HepG2 (cell line): ENCODE results near the gene PCDHGA1. TPM values are rescaled to one million over a fixed set of nuclear protein-coding genes. Genes with fewer than 3 reads are reported as not detected.

Experiments
- ARID4A ChIP-seq: sonication (generic); formaldehyde crosslinking; IDR thresholded peaks from 2 replicates; pipeline ENCODE4 v1.5.0; 2020; ENCODE audit warnings: mild to moderate bottlenecking, missing genetic modification reagents, borderline replicate concordance
- DNMT3B ChIP-seq: conservative IDR thresholded peaks from 2 replicates; pipeline ENCODE4 v1.6.1; 2016; ENCODE audit warnings: missing biosample characterization, control low read depth
- E2F2 ChIP-seq: sonication (generic); formaldehyde crosslinking; IDR thresholded peaks from 2 replicates; pipeline ENCODE4 v1.4.0; 2020; ENCODE audit warnings: missing genetic modification reagents, borderline replicate concordance
- GZF1 ChIP-seq: sonication (generic); formaldehyde crosslinking; IDR thresholded peaks from 2 replicates; pipeline ENCODE4 v1.5.1; 2020; ENCODE audit warnings: mild to moderate bottlenecking, missing genetic modification reagents
- HMGXB4 ChIP-seq, 2 experiments: sonication (generic) in 1 of 2; formaldehyde crosslinking in 1 of 2; IDR thresholded peaks; 2 replicates each; pipeline versions ENCODE4 v1.4.0 to v1.6.1; 2018 to 2020; ENCODE audit warnings: missing genetic modification reagents in 2 of 2, borderline replicate concordance in 1 of 2, low read depth in 1 of 2, mild to moderate bottlenecking in 1 of 2, missing biosample characterization in 1 of 2
- IKZF5 ChIP-seq: IDR thresholded peaks from 2 replicates; pipeline ENCODE4 v1.6.1; 2018; ENCODE audit warnings: missing genetic modification reagents, mild to moderate bottlenecking, missing compliant biosample characterization
- KDM6A ChIP-seq: IDR thresholded peaks from 2 replicates; pipeline ENCODE4 v1.6.1; 2016; ENCODE audit warnings: low read depth
- NR2F1 ChIP-seq, 2 experiments: fragments of 450-650 bp in 1 of 2; formaldehyde crosslinking in 1 of 2; IDR thresholded peaks; 2 replicates each; pipeline versions ENCODE4 v1.5.0 to v1.6.1; 2016 to 2020; ENCODE audit warnings: mild to moderate bottlenecking in 1 of 2, missing compliant biosample characterization in 1 of 2, missing genetic modification reagents in 1 of 2, moderate library complexity in 1 of 2
- REL ChIP-seq: sonication (generic); formaldehyde crosslinking; conservative IDR thresholded peaks from 2 replicates; pipeline ENCODE4 v1.8.0; 2022; ENCODE audit warnings: mild to moderate bottlenecking, missing genetic modification reagents, moderate library complexity
- ZBTB39 ChIP-seq: sonication (generic); formaldehyde crosslinking; IDR thresholded peaks from 2 replicates; pipeline ENCODE4 v1.5.0; 2020; ENCODE audit warnings: missing genetic modification reagents
- ZNF136 ChIP-seq: sonication (generic); formaldehyde crosslinking; IDR thresholded peaks from 2 replicates; pipeline ENCODE4 v1.8.1; 2022; ENCODE audit warnings: low read depth, mild to moderate bottlenecking, moderate library complexity, missing genetic modification reagents
- ZNF263 ChIP-seq: sonication (generic); formaldehyde crosslinking; IDR thresholded peaks from 2 replicates; pipeline ENCODE4 v1.4.0; 2020; ENCODE audit warnings: missing genetic modification reagents
- ZNF589 ChIP-seq: sonication (generic); formaldehyde crosslinking; conservative IDR thresholded peaks from 2 replicates; pipeline ENCODE4 v1.8.0; 2022; ENCODE audit warnings: mild to moderate bottlenecking, moderate library complexity, missing genetic modification reagents
- ZNF704 ChIP-seq: sonication (generic); formaldehyde crosslinking; IDR thresholded peaks from 2 replicates; pipeline ENCODE4 v1.8.1; 2023; ENCODE audit warnings: mild to moderate bottlenecking, inconsistent platforms, moderate library complexity, missing genetic modification reagents, borderline replicate concordance
- polyA plus RNA-seq, 8 experiments: library from polyadenylated mRNA; depleted of rRNA in 3 of 8; stranded (reverse) in 7 of 8; unstranded in 1 of 8; fragments of >200 nt; fragmentation: Illumina TruSeq in 4 of 8; extraction: Trizol in 4 of 8; gene quantifications; 2 replicates each; pipeline versions ENCODE4 v1.2.1 to v1.2.3, GENCODE V29; 2011 to 2016; ENCODE audit warnings: low read depth in 4 of 8, missing spikeins in 1 of 8, mixed read lengths in 1 of 8; ENCODE audit not compliant: insufficient read depth in 1 of 8
- total RNA-seq, 5 experiments: library from RNA; depleted of rRNA; stranded (reverse); fragments of >200 nt; fragmentation: Illumina TruSeq; extraction: Trizol; gene quantifications; 2 replicates each; pipeline ENCODE4 v1.2.3, GENCODE V29; 2016; ENCODE audit warnings: low read depth in 1 of 5

PCDHGA1 gene
- total and polyA plus RNA-seq, 2 of the 13 experiments (the other 11 are each of a cell fraction or from before 2014, with no cell fraction given), result 0.31 to 0.40 TPM

- TF ChIP-seq HMGXB4 (CRISPR knock-in tag; IDR thresholded peaks at IDR 0.05; ENCODE audit: borderline replicate concordance in 1 of 2, low read depth in 1 of 2) (peak; percentile 78 to 93), ZNF589 (CRISPR knock-in tag) (peak; percentile 93), ZNF136 (CRISPR knock-in tag) (peak; percentile 49; the same call in 1 of the 2 replicates), E2F2 (peak; percentile 73; the same call in 1 of the 2 replicates), DNMT3B (peak; percentile 74; the same call in 1 of the 2 replicates), ZBTB39 (CRISPR knock-in tag) (no peak), IKZF5 (CRISPR knock-in tag) (peak; percentile 83; the same call in 1 of the 2 replicates), NR2F1 (CRISPR knock-in tag; IDR thresholded peaks at IDR 0.05) (no peak), REL (peak; percentile 91; the same call in 1 of the 2 replicates), ZNF263 (0 out of 2 replicates have a peak, but pooled peaks have one; percentile 23), ARID4A (CRISPR knock-in tag) (peak; percentile 80), GZF1 (CRISPR knock-in tag) (no peak), KDM6A (CRISPR knock-in tag) (no peak), ZNF704 (CRISPR knock-in tag) (peak; percentile 82; the same call in 1 of the 2 replicates)
Observed at GRCh38 chr5:141320225-141321169, 9.8 kb upstream of the PCDHGA1 start, which contains the start of gene TAF7 (continued).
